ENCODE results near the gene EREG.
"Not testable (repeated sequence)": the region's sequence is repeated elsewhere in the genome, so short reads cannot be mapped to it uniquely, and the experiment has no call there.

Gene EREG
- long read RNA-seq, donor 1, result 0 reads
- long read RNA-seq, donor 2, result 0 reads
- long read RNA-seq, donor 3, result 0 reads
- long read RNA-seq, donor 4, result 0 reads
- long read RNA-seq, donor 5, result 0 reads
- long read RNA-seq, donor 6, result 0 reads
- long read RNA-seq, donor 7, result 0 reads
- long read RNA-seq, donor 8, result 0 reads

GRCh38 chr4:74364652-74365491 is at the start of gene EREG:
EREG (plus strand) TSS chr4:74365145; CDS start chr4:74365309, 164 bp downstream.
- peak; percentile 49 for DNase-seq

GRCh38 chr4:74315376-74315775 is 49.6 kb upstream of the EREG start:
- DNase-seq, result no peak

GRCh38 chr4:74316397-74316796 is 48.5 kb upstream of the EREG start:
- no peak for DNase-seq

- no peak for DNase-seq
These were observed 47.2 kb upstream of the EREG start for GRCh38 chr4:74317616-74318246.

GRCh38 chr4:74318276-74318675 is 46.7 kb upstream of the EREG start:
- DNase-seq, result no peak

GRCh38 chr4:74319470-74319869 is 45.5 kb upstream of the EREG start:
- no peak for DNase-seq

GRCh38 chr4:74320559-74321118 is 44.3 kb upstream of the EREG start:
- peak; percentile 30 for DNase-seq

GRCh38 chr4:74322301-74322700 is 42.6 kb upstream of the EREG start:
- no peak for DNase-seq

GRCh38 chr4:74323663-74324062 is 41.3 kb upstream of the EREG start:
- DNase-seq, result no peak

GRCh38 chr4:74324262-74324661 is 40.7 kb upstream of the EREG start:
- no peak for DNase-seq

- DNase-seq, result no peak
These were observed 39.1 kb upstream of the EREG start for GRCh38 chr4:74325886-74326285.

GRCh38 chr4:74327762-74328161 is 37.2 kb upstream of the EREG start:
- DNase-seq, result no peak

- no peak for DNase-seq
These were observed 36.4 kb upstream of the EREG start for GRCh38 chr4:74328501-74328900.

- no peak for DNase-seq
These were observed 35.6 kb upstream of the EREG start for GRCh38 chr4:74329307-74329706.

GRCh38 chr4:74330295-74330750 is 34.6 kb upstream of the EREG start:
- no peak for DNase-seq

- DNase-seq, result no peak
These were observed 33.7 kb upstream of the EREG start for GRCh38 chr4:74331252-74331651.

- no peak for DNase-seq
These were observed 33.0 kb upstream of the EREG start for GRCh38 chr4:74331944-74332343.

- DNase-seq, result no peak
These were observed 30.3 kb upstream of the EREG start for GRCh38 chr4:74334636-74335035.

- DNase-seq, result no peak
These were observed 29.5 kb upstream of the EREG start for GRCh38 chr4:74335341-74336021.

GRCh38 chr4:74338792-74339333 is 26.1 kb upstream of the EREG start:
- DNase-seq, result no peak

GRCh38 chr4:74339501-74339900 is 25.4 kb upstream of the EREG start:
- no peak for DNase-seq

- not testable (repeated sequence) for DNase-seq
These were observed 24.5 kb upstream of the EREG start for GRCh38 chr4:74340421-74340820.

All from right kidney (tissue), 9 donors.